Thoracic aorta (tissue), 2 donors: Measurements from ENCODE around the gene BSND. TPM values are rescaled to one million over a fixed set of nuclear protein-coding genes. Genes with fewer than 3 reads are reported as not detected.

Source experiments
- ATAC-seq: fragments of 150-250 bp; one replicate; pipeline ENCODE4 v1.8.0; 2017; ENCODE audit warnings: low read depth; ENCODE audit not compliant: insufficient number of reproducible peaks, low FRiP score
- DNase-seq: peaks from one replicate; pipeline ENCODE4 v3.0.0-alpha.2; 2020; ENCODE audit warnings: low spot score
- H3K27ac ChIP-seq, 2 donors: fragments of 200-600 bp; sonication (generic); 1 replicate in 1 of 2; 2 replicates in 1 of 2; pipeline ENCODE4 v1.5.1; 2016; ENCODE audit warnings: mild to moderate bottlenecking in 2 of 2, moderate library complexity in 2 of 2
- H3K27me3 ChIP-seq: fragments of 200-600 bp; sonication (generic); replicated peaks from 2 replicates; pipeline ENCODE4 v1.6.0; 2016; ENCODE audit warnings: mild to moderate bottlenecking; ENCODE audit not compliant: insufficient read depth
- H3K36me3 ChIP-seq: fragments of 200-600 bp; sonication (generic); one replicate; pipeline ENCODE4 v1.5.1; 2016
- H3K4me1 ChIP-seq, 2 donors: fragments of 200-600 bp; sonication (generic); 1 replicate in 1 of 2; 2 replicates in 1 of 2; pipeline versions ENCODE4 v1.5.1 to v1.6.0; 2016; ENCODE audit warnings: low read depth in 2 of 2, mild to moderate bottlenecking in 1 of 2; ENCODE audit not compliant: control insufficient read depth in 1 of 2
- H3K4me3 ChIP-seq: fragments of 200-600 bp; sonication (generic); 2 replicates; pipeline ENCODE4 v1.5.1; 2016; ENCODE audit warnings: mild to moderate bottlenecking
- H3K9me3 ChIP-seq: fragments of 200-600 bp; sonication (generic); 2 replicates; pipeline ENCODE4 v1.5.1; 2016
- total RNA-seq, 2 donors: library from RNA; depleted of rRNA; stranded (reverse); fragments of >200 nt; gene quantifications; one replicate each; pipeline versions ENCODE4 v1.1.0 to v1.2.3, GENCODE V29; 2016
- TF ChIP-seq, protein P1 (sequence below): fragments of 200-600 bp; sonication (generic); IDR thresholded peaks from one replicate; pipeline ENCODE4 v1.5.1; 2019; ENCODE audit warnings: antibody characterized with exemption

BSND gene
- total RNA-seq, 2 donors from 2014 or later = not detected

DNA sequence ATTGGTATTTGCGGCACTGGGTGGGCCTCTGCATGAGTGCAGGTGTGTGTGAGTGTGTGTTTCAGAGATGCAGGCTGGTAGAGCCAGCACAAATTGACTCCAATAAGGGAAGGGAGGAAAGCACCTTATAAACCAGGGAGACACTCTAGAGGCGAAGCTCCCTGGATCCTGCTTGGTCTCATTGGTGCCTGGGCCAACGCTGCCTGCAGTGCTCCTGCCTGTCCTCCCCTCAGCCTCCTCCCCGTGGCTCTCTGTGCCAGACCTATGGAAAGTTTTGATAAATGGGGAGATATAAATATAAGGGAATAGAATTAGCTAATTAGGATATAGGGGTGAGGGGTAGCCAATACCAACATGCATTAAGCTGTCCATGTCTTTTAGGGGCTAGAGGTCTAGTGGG lies 2.6 kb downstream of the BSND start:
- Histone ChIP-seq H3K4me1 (peaks cover 2 to 8% of the 10 kb centered on the region in 2 donors), H3K27ac (no peak overlapping the region), H3K27me3 (no peaks in the 10 kb centered on the region), H3K9me3 (no peaks in the 10 kb centered on the region), H3K36me3 (no peaks in the 10 kb centered on the region), H3K4me3 (no peak overlapping the region)
- no peak for DNase-seq
- TF ChIP-seq, protein P1, sequence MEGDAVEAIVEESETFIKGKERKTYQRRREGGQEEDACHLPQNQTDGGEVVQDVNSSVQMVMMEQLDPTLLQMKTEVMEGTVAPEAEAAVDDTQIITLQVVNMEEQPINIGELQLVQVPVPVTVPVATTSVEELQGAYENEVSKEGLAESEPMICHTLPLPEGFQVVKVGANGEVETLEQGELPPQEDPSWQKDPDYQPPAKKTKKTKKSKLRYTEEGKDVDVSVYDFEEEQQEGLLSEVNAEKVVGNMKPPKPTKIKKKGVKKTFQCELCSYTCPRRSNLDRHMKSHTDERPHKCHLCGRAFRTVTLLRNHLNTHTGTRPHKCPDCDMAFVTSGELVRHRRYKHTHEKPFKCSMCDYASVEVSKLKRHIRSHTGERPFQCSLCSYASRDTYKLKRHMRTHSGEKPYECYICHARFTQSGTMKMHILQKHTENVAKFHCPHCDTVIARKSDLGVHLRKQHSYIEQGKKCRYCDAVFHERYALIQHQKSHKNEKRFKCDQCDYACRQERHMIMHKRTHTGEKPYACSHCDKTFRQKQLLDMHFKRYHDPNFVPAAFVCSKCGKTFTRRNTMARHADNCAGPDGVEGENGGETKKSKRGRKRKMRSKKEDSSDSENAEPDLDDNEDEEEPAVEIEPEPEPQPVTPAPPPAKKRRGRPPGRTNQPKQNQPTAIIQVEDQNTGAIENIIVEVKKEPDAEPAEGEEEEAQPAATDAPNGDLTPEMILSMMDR = no peak
- no peak for ATAC-seq

DNA sequence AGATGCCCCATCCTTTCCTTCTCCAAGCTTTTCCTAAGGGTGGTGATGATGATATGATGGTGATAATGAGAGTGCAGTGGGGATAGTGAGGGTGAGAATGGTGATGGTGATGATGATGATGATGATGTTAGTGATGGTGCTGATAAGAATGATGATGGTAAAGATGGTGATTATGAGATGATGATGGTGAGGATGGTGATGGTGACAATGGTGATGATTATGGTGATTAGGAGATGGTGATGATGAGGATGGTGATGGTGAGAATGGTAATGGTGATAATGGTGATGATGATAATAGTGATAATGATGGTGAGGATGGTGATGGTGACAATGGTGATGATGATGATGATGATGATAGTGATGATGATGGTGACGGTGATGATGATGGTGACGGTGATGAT lies 4.0 kb downstream of the BSND start:
- H3K4me1 ChIP-seq = no peaks in the 10 kb centered on the region
- H3K27me3 ChIP-seq = no peaks in the 10 kb centered on the region
- TF ChIP-seq, protein P1 = no peak
- DNase-seq (no peak), ATAC-seq (no peak)
- H3K4me3 ChIP-seq = no peak overlapping the region
- H3K27ac ChIP-seq = no peak overlapping the region
- no peaks in the 10 kb centered on the region for H3K9me3 ChIP-seq
- no peaks in the 10 kb centered on the region for H3K36me3 ChIP-seq

DNA sequence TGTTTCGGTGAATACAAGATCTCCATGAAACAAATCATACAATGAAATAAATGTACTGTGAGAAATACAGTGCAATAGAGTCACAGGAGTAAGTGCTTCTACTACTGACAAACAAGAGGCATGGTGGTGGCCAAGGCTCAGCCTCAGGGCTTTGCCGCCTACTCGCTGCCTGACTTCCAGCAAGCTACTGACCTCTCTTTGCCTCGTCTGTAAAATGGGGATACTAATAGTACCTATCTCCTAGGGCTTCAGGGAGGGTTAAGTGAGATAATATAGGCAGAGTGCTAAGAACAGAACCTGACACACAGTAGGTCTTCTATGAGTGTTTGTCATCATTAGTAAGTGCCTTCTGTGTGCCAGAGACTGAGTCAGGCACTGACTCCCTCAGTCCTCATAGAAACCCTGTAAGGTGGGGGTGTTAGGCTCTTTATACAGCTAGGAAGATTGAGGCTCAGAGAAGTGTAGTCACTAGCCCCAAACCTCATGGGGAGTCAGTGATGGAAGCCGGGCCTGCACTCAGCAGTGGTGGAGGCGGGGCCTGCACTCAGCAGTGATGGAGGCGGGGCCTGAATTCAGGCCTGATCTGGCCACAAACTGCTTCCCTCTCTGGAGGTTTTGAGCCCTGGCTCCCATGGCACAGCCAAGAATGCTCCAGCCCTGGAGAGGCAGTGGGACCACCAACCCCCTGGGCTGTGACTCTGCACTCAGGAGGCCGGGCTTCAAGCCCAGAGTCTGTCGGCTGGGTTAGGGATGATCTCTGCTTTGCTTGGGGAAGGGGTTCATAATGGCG lies 6.8 kb downstream of the BSND start:
- DNase-seq (no peak), ATAC-seq (no peak)
- no peaks in the 10 kb centered on the region for H3K4me1 ChIP-seq
- no peak overlapping the region for H3K4me3 ChIP-seq
- no peak overlapping the region for H3K27ac ChIP-seq
- TF ChIP-seq, protein P1 = no peak
- H3K36me3 ChIP-seq = no peaks in the 10 kb centered on the region
- no peaks in the 10 kb centered on the region for H3K27me3 ChIP-seq
- H3K9me3 ChIP-seq = no peaks in the 10 kb centered on the region

DNA sequence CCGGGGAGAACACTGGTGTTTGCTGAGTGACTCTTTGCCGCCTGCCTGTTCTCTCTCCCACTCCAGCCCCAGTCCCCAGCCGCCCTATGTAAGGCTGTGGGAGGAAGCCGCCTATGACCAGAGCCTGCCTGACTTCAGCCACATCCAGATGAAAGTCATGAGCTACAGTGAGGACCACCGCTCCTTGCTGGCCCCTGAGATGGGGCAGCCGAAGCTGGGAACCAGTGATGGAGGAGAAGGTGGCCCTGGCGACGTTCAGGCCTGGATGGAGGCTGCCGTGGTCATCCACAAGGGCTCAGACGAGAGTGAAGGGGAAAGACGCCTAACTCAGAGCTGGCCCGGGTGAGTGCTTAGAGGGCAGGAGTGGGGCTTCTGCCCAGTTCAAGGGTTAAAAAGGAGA lies 8.2 kb downstream of the BSND start:
- Histone ChIP-seq H3K9me3 (no peaks in the 10 kb centered on the region), H3K4me1 (no peaks in the 10 kb centered on the region), H3K27ac (no peak overlapping the region), H3K27me3 (no peaks in the 10 kb centered on the region), H3K4me3 (no peak overlapping the region), H3K36me3 (no peaks in the 10 kb centered on the region)
- no peak for DNase-seq
- TF ChIP-seq, protein P1 = no peak
- no peak for ATAC-seq

DNA sequence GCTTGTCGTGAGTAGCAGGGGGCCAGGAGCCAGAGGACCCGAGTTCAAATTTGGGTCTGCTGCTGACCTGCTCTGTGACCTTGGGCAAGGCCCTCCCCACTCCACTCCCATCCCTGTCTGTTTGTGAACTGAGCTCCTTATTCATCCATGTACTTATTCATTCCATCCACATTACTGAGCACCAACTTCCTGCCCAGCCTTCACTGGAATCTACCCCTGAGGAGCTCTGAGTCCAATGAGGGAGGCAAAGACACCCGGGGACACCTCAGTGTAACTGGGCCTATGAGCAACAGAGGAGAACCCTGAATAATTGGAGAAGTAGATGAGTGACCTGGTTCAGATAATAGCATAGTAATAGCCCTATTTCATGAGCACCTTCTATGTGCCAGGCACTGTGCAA lies 8.9 kb downstream of the BSND start:
- TF ChIP-seq, protein P1 = no peak
- ATAC-seq (no peak), DNase-seq (no peak)

More for the DNA sequence above, 8.9 kb downstream of the BSND start:
- Histone ChIP-seq H3K9me3 (no peaks in the 10 kb centered on the region), H3K27ac (no peak overlapping the region), H3K27me3 (no peaks in the 10 kb centered on the region), H3K4me1 (no peaks in the 10 kb centered on the region), H3K36me3 (no peaks in the 10 kb centered on the region), H3K4me3 (no peak overlapping the region)
